PC-9 (cell line): Measurements from ENCODE around the gene FTO.

ENCODE experiments used
- EZH2 ChIP-seq: fragments of 200-600 bp; sonication (generic); IDR thresholded peaks from 2 replicates; pipeline ENCODE4 v1.8.0; 2017; ENCODE audit warnings: antibody characterized with exemption, low read depth
- TF ChIP-seq, protein P1 (sequence below): fragments of 200-600 bp; sonication (generic); conservative IDR thresholded peaks from 2 replicates; pipeline ENCODE4 v1.6.1; 2017; ENCODE audit warnings: mixed run types, antibody characterized with exemption, mild to moderate bottlenecking, moderate library complexity

DNA sequence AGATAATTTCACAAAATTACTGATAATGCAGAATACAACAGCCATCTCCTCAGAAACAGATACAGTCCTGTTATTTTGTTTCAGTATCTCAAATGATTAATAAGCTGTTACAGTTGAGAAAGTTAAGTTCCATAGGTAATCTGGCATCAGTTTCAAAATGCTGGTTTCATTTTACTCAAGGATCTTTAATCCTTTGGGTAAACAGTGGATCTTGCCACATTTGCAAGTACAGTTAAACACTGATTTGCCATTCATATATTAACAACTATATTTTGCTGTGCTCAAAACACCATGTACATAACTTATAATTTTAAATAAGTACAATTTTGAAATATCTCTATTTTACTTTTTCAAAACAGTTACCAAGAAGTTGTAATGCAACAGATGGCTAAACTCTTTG, 31.5 kb upstream of the FTO start:
- TF ChIP-seq, protein P1, sequence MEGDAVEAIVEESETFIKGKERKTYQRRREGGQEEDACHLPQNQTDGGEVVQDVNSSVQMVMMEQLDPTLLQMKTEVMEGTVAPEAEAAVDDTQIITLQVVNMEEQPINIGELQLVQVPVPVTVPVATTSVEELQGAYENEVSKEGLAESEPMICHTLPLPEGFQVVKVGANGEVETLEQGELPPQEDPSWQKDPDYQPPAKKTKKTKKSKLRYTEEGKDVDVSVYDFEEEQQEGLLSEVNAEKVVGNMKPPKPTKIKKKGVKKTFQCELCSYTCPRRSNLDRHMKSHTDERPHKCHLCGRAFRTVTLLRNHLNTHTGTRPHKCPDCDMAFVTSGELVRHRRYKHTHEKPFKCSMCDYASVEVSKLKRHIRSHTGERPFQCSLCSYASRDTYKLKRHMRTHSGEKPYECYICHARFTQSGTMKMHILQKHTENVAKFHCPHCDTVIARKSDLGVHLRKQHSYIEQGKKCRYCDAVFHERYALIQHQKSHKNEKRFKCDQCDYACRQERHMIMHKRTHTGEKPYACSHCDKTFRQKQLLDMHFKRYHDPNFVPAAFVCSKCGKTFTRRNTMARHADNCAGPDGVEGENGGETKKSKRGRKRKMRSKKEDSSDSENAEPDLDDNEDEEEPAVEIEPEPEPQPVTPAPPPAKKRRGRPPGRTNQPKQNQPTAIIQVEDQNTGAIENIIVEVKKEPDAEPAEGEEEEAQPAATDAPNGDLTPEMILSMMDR = no peak
- no peak for TF ChIP-seq EZH2
